Coronary artery (tissue), 2 donors: ENCODE measurements around the gene CCNI.

Experiments
- DNase-seq: peaks from one replicate; pipeline ENCODE4 v3.0.0-alpha.2; 2017; ENCODE audit warnings: low spot score
- H3K27ac ChIP-seq, 2 donors: fragments of 200-600 bp; sonication (generic); one replicate each; pipeline ENCODE4 v1.5.1; 2016 to 2019
- H3K4me3 ChIP-seq: fragments of 200-600 bp; sonication (generic); 2 replicates; pipeline ENCODE4 v1.5.1; 2016; ENCODE audit warnings: mild to moderate bottlenecking, moderate library complexity
- CTCF ChIP-seq: fragments of 200-600 bp; sonication (generic); IDR thresholded peaks from one replicate; pipeline ENCODE4 v1.5.1; 2019; ENCODE audit warnings: antibody characterized with exemption

CCNI gene

GRCh38 chr4:77020017-77020416, 55.8 kb downstream of the CCNI start:
- DNase-seq: no peak
- H3K4me3 ChIP-seq: no peak overlapping the region
- no peak for TF ChIP-seq CTCF
- no peak overlapping the region for H3K27ac ChIP-seq

GRCh38 chr4:77015390-77015789, 60.4 kb downstream of the CCNI start:
- DNase-seq: no peak
- H3K27ac ChIP-seq: no peak overlapping the region
- H3K4me3 ChIP-seq: no peak overlapping the region
- TF ChIP-seq CTCF: no peak

- H3K27ac ChIP-seq: no peak overlapping the region
- H3K4me3 ChIP-seq: no peak overlapping the region
- TF ChIP-seq CTCF: no peak
- DNase-seq: no peak
Measured at GRCh38 chr4:77014256-77014655, 61.5 kb downstream of the CCNI start.

GRCh38 chr4:77012726-77013125, 63.1 kb downstream of the CCNI start:
- no peak for DNase-seq
- H3K4me3 ChIP-seq: peak overlapping the region; percentile 27
- peak overlapping the region; percentile 50 to 55 for H3K27ac ChIP-seq
- no peak for TF ChIP-seq CTCF

- Histone ChIP-seq H3K4me3 (no peak overlapping the region), H3K27ac (no peak overlapping the region)
- TF ChIP-seq CTCF: no peak
- no peak for DNase-seq
Measured at GRCh38 chr4:77010841-77011354, 64.9 kb downstream of the CCNI start.

GRCh38 chr4:77009511-77010115, 66.2 kb downstream of the CCNI start:
- no peak overlapping the region for H3K4me3 ChIP-seq
- no peak for DNase-seq
- TF ChIP-seq CTCF: no peak
- H3K27ac ChIP-seq: no peak overlapping the region
